Upper lobe of left lung (tissue), 6 donors: ENCODE measurements around the gene LRGUK. TPM values are rescaled to one million over a fixed set of nuclear protein-coding genes. Genes with fewer than 3 reads are reported as not detected.

ENCODE experiments used
- ATAC-seq, 2 donors: fragments of 200-7000 bp; cut with Tn5 transposase; one replicate each; pipeline ENCODE4 v1.9.1; 2022; ENCODE audit warnings: mild to moderate bottlenecking in 2 of 2, moderate library complexity in 2 of 2; ENCODE audit not compliant: low FRiP score in 2 of 2
- DNase-seq, 2 donors: peaks; one replicate each; pipeline ENCODE4 v3.0.0-alpha.2; 2019 to 2020
- H3K27ac ChIP-seq, 4 donors: fragments of 200-600 bp; sonication (generic); one replicate each; pipeline ENCODE4 v1.5.1; 2016 to 2019
- H3K27me3 ChIP-seq, 4 donors: fragments of 200-600 bp; sonication (generic); one replicate each; pipeline ENCODE4 v1.5.1; 2017 to 2019
- H3K36me3 ChIP-seq, 4 donors: fragments of 200-600 bp; sonication (generic); one replicate each; pipeline ENCODE4 v1.5.1; 2016 to 2019
- H3K4me1 ChIP-seq, 4 donors: fragments of 200-600 bp; sonication (generic); one replicate each; pipeline ENCODE4 v1.5.1; 2018 to 2019
- H3K4me3 ChIP-seq, 4 donors: fragments of 200-600 bp; sonication (generic); one replicate each; pipeline ENCODE4 v1.5.1; 2017 to 2019; ENCODE audit warnings: mild to moderate bottlenecking in 2 of 4, moderate library complexity in 1 of 4
- H3K9me3 ChIP-seq, 4 donors: fragments of 200-600 bp; sonication (generic); one replicate each; pipeline ENCODE4 v1.5.1; 2018 to 2019
- CTCF ChIP-seq, 6 experiments: fragments of 450-650 bp in 4 of 6; fragments of 200-600 bp in 2 of 6; sonication (generic) in 2 of 6; IDR thresholded peaks; one replicate each; pipeline ENCODE4 v1.5.1; 2016 to 2019; ENCODE audit warnings: antibody characterized with exemption in 6 of 6
- EP300 ChIP-seq, 4 donors: sonication (generic); formaldehyde crosslinking; IDR thresholded peaks; one replicate each; pipeline ENCODE4 v1.5.1; 2017; ENCODE audit warnings: antibody characterized with exemption in 4 of 4, control low read depth in 2 of 4
- POLR2A ChIP-seq, 4 donors: fragments of 450-650 bp; IDR thresholded peaks; one replicate each; pipeline ENCODE4 v1.5.1; 2016 to 2017; ENCODE audit warnings: antibody characterized with exemption in 4 of 4, mild to moderate bottlenecking in 2 of 4
- POLR2AphosphoS5 ChIP-seq, 2 donors: sonication (generic); formaldehyde crosslinking; IDR thresholded peaks; one replicate each; pipeline ENCODE4 v1.5.1; 2017; ENCODE audit warnings: antibody characterized with exemption in 2 of 2
- WGBS, 2 donors: methylation state at CpG; one replicate each; pipeline ENCODE4 v1.1.5; 2017 to 2018; 5-methylcytosine and 5-hydroxymethylcytosine counted together
- total RNA-seq, 6 donors: library from RNA; depleted of rRNA in 4 of 6; stranded (reverse); fragments of >200 nt in 4 of 6; gene quantifications; one replicate each; pipeline versions ENCODE4 v1.1.0 to v1.2.1, GENCODE V29; 2016 to 2021
- donor health status: DM: no; HTN: no; CAD: no; lungs with moderate emphysema.
- donor health status: DM: no; HTN: yes; CAD: no; lungs with severe emphysema.

Gene LRGUK
- total RNA-seq, 6 donors from 2014 or later = 0.31 to 9.1 (median 1.9) TPM

- Histone ChIP-seq H3K36me3 (no peaks in the 10 kb centered on the region), H3K9me3 (no peaks in the 10 kb centered on the region), H3K27ac (no peak overlapping the region), H3K4me3 (no peak overlapping the region), H3K27me3 (no peaks in the 10 kb centered on the region), H3K4me1 (no peaks in the 10 kb centered on the region)
- 92 to 98% methylated on average over 3 of the region's 3 CpGs for WGBS, 2 donors
- TF ChIP-seq CTCF (IDR thresholded peaks at IDR 0.05) (peak in 1 of 6 experiments; percentile 16), POLR2A (IDR thresholded peaks at IDR 0.05) (no peak), POLR2AphosphoS5 (IDR thresholded peaks at IDR 0.05) (no peak), EP300 (IDR thresholded peaks at IDR 0.05) (no peak)
- ATAC-seq (no peak), DNase-seq (no peak)
Measured at GRCh38 chr7:134254311-134254710, 127.2 kb downstream of the LRGUK start.

GRCh38 chr7:134255814-134256213 is 128.7 kb downstream of the LRGUK start:
- Histone ChIP-seq H3K4me1 (no peaks in the 10 kb centered on the region), H3K36me3 (no peaks in the 10 kb centered on the region), H3K4me3 (no peak overlapping the region), H3K27me3 (no peaks in the 10 kb centered on the region), H3K27ac (no peak overlapping the region), H3K9me3 (no peaks in the 10 kb centered on the region)
- ATAC-seq = no peak
- no peak for TF ChIP-seq CTCF (IDR thresholded peaks at IDR 0.05)
- DNase-seq = no peak
- WGBS, 2 donors = 82 to 84% methylated on average over 5 of the region's 5 CpGs

- ATAC-seq = no peak
- Histone ChIP-seq H3K27ac (no peak overlapping the region), H3K36me3 (no peaks in the 10 kb centered on the region), H3K27me3 (no peaks in the 10 kb centered on the region), H3K9me3 (no peaks in the 10 kb centered on the region), H3K4me1 (no peaks in the 10 kb centered on the region), H3K4me3 (no peak overlapping the region)
- TF ChIP-seq POLR2AphosphoS5 (IDR thresholded peaks at IDR 0.05) (no peak), CTCF (IDR thresholded peaks at IDR 0.05) (no peak), EP300 (IDR thresholded peaks at IDR 0.05) (no peak), POLR2A (IDR thresholded peaks at IDR 0.05) (no peak)
- WGBS, 2 donors = 79 to 94% methylated on average over 4 of the region's 4 CpGs
- no peak for DNase-seq
Measured at GRCh38 chr7:134262322-134262721, 135.2 kb downstream of the LRGUK start.

- Histone ChIP-seq H3K4me1 (no peaks in the 10 kb centered on the region), H3K36me3 (no peaks in the 10 kb centered on the region), H3K4me3 (no peak overlapping the region), H3K27ac (no peak overlapping the region), H3K9me3 (no peaks in the 10 kb centered on the region), H3K27me3 (no peaks in the 10 kb centered on the region)
- ATAC-seq (no peak), DNase-seq (no peak)
- 38 to 46% methylated on average over 5 of the region's 5 CpGs for WGBS, 2 donors
- TF ChIP-seq POLR2AphosphoS5 (IDR thresholded peaks at IDR 0.05) (no peak), EP300 (IDR thresholded peaks at IDR 0.05) (no peak), CTCF (IDR thresholded peaks at IDR 0.05) (no peak), POLR2A (IDR thresholded peaks at IDR 0.05) (no peak)
Measured at GRCh38 chr7:134276951-134277350, 149.8 kb downstream of the LRGUK start.

GRCh38 chr7:134278502-134279153 is 151.5 kb downstream of the LRGUK start:
- H3K9me3 ChIP-seq = no peaks in the 10 kb centered on the region
- no peaks in the 10 kb centered on the region for H3K4me1 ChIP-seq
- no peaks in the 10 kb centered on the region for H3K36me3 ChIP-seq
- H3K4me3 ChIP-seq = no peak overlapping the region
- ATAC-seq (no peak), DNase-seq (no peak)
- H3K27ac ChIP-seq = no peak overlapping the region
- no peak for TF ChIP-seq CTCF (IDR thresholded peaks at IDR 0.05)
- no peak for TF ChIP-seq POLR2A (IDR thresholded peaks at IDR 0.05)
- no peak for TF ChIP-seq EP300 (IDR thresholded peaks at IDR 0.05)
- no peak for TF ChIP-seq POLR2AphosphoS5 (IDR thresholded peaks at IDR 0.05)
- 71 to 75% methylated on average over 7 of the region's 7 CpGs for WGBS, 2 donors
- no peaks in the 10 kb centered on the region for H3K27me3 ChIP-seq
